Measurements from ENCODE around the gene GALNT2. TPM values are rescaled to one million over a fixed set of nuclear protein-coding genes. Genes with fewer than 3 reads are reported as not detected.

The GALNT2 gene
- total and polyA plus RNA-seq, 9 of the 15 experiments (the other 6 are each of a cell fraction or from before 2014, with no cell fraction given), result 1.6 to 106 (median 51.9) TPM

DNA sequence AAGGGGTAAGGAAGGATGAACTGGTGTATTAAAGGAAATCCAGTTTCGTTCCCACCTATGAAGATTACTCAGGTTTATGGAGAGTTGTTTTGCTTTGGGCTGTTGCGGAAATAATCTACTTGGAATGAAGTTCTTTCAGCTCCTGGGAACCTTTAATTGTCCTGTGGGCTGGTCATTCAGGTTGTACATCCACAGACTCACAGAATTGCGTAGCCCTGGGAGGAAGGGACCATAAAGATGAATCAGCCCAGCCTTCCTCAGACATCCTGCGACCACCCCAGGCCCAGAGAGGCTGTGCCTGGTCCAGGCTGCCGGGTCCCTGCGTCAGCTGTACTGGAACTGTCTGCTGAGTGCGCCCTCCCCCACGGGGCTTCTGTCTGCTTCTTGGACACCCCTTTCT is 72.7 kb downstream of the GALNT2 start:
- in situ Hi-C loops (cut with MboI), result no loop called here
- WGBS (ENCODE audit: insufficient coverage, low coverage, missing lambda C conversion rate), result 86% methylated on average over 8 of the region's 8 CpGs

More for the DNA sequence above, 72.7 kb downstream of the GALNT2 start:
- Histone ChIP-seq H3K9me3 (replicated peaks; ENCODE audit: control insufficient read depth, insufficient read depth, low read depth, low read length) (no peaks in the 10 kb centered on the region), H3K27ac (ENCODE audit: extremely low read depth, low read depth, low read length) (no peak overlapping the region), H3K79me2 (ENCODE audit: control insufficient read depth, insufficient read depth, low read length) (peaks cover 96% of the 10 kb centered on the region), H3K4me1 (replicated peaks in 1 of 2; ENCODE audit: control insufficient read depth in 2 of 2, insufficient read depth in 2 of 2, low read length in 2 of 2) (peaks cover 71 to 74% of the 10 kb centered on the region in 2 experiments), H3K4me3 (no peak overlapping the region), H2AFZ (ENCODE audit: low read depth, low read length) (no peak overlapping the region), H3K36me3 (ENCODE audit: control insufficient read depth, insufficient read depth, low read length) (peaks cover 17% of the 10 kb centered on the region; the same call in 2 of the 3 replicates), H3K9ac (ENCODE audit: insufficient read depth in 1 of 2, low read depth in 2 of 2, low read length in 2 of 2) (peak overlapping the region; percentile 23 to 87; a peak in 3 of 4 replicates), H3K9me1 (ENCODE audit: control insufficient read depth, insufficient read depth, low read length) (peaks cover 3% of the 10 kb centered on the region), H3K4me2 (ENCODE audit: insufficient read depth, low read length) (peak overlapping the region; percentile 67; the same call in 1 of the 2 replicates), H3K27me3 (ENCODE audit: control insufficient read depth in 2 of 2, insufficient read depth in 2 of 2, low read length in 2 of 2) (no peaks in the 10 kb centered on the region), H4K20me1 (replicated peaks; ENCODE audit: control insufficient read depth, insufficient read depth, low read length) (no peaks in the 10 kb centered on the region; the same call in 1 of the 2 replicates)
- intact Hi-C loops (cut with micrococcal nuclease), result loop anchor here (5.0 kb wide), 1 partner anchor 48 kb away; no protein-coding TSS in a partner anchor
- ChIA-PET POLR2A (interaction anchor here (0.6 to 2.8 kb wide), 4 partner anchors 11 to 798 kb away, joined by 3 to 12 read pairs (median 4); no protein-coding TSS in a partner anchor), CTCF (ENCODE audit: low intra/inter-chr PET ratio) (no interaction called here)
- no TSS peak for BruUV-seq (replicated peaks)
- no peak for DNase-seq (ENCODE audit: extremely low read depth in 1 of 4, low spot score in 3 of 4)
- no peak for ATAC-seq
- no peak for TF ChIP-seq ESRRB (CRISPR knock-in tag; IDR thresholded peaks at IDR 0.05; ENCODE audit: borderline replicate concordance)
- TF ChIP-seq HDAC3 (IDR thresholded peaks at IDR 0.05; ENCODE audit: borderline replicate concordance, partially characterized antibody), result no peak
- no peak for TF ChIP-seq MXI1 (IDR thresholded peaks at IDR 0.05; ENCODE audit: low read depth, low read length)
- TF ChIP-seq XRCC4 (IDR thresholded peaks at IDR 0.05; ENCODE audit: extremely low read depth, insufficient read depth, insufficient read length), result no peak
- TF ChIP-seq RFX7 (CRISPR knock-in tag; IDR thresholded peaks at IDR 0.05), result no peak
- TF ChIP-seq, protein P1, sequence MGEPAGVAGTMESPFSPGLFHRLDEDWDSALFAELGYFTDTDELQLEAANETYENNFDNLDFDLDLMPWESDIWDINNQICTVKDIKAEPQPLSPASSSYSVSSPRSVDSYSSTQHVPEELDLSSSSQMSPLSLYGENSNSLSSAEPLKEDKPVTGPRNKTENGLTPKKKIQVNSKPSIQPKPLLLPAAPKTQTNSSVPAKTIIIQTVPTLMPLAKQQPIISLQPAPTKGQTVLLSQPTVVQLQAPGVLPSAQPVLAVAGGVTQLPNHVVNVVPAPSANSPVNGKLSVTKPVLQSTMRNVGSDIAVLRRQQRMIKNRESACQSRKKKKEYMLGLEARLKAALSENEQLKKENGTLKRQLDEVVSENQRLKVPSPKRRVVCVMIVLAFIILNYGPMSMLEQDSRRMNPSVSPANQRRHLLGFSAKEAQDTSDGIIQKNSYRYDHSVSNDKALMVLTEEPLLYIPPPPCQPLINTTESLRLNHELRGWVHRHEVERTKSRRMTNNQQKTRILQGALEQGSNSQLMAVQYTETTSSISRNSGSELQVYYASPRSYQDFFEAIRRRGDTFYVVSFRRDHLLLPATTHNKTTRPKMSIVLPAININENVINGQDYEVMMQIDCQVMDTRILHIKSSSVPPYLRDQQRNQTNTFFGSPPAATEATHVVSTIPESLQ (CRISPR knock-in tag; IDR thresholded peaks at IDR 0.05), result 0 out of 2 replicates have a peak, but pooled peaks have one; percentile 40
- TF ChIP-seq FOXP1 (CRISPR knock-in tag; IDR thresholded peaks at IDR 0.05), result no peak
- TF ChIP-seq, protein P2, sequence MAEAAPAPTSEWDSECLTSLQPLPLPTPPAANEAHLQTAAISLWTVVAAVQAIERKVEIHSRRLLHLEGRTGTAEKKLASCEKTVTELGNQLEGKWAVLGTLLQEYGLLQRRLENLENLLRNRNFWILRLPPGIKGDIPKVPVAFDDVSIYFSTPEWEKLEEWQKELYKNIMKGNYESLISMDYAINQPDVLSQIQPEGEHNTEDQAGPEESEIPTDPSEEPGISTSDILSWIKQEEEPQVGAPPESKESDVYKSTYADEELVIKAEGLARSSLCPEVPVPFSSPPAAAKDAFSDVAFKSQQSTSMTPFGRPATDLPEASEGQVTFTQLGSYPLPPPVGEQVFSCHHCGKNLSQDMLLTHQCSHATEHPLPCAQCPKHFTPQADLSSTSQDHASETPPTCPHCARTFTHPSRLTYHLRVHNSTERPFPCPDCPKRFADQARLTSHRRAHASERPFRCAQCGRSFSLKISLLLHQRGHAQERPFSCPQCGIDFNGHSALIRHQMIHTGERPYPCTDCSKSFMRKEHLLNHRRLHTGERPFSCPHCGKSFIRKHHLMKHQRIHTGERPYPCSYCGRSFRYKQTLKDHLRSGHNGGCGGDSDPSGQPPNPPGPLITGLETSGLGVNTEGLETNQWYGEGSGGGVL (CRISPR knock-in tag; IDR thresholded peaks at IDR 0.05), result no peak
- no peak for FAIRE-seq

Measured in K562 (cell line).